ENCODE results near the gene TNS3.
"Not testable (repeated sequence)": the region's sequence is repeated elsewhere in the genome, so short reads cannot be mapped to it uniquely, and the experiment has no call there.

TNS3 gene

GRCh38 chr7:47474211-47474936, 107.5 kb downstream of the TNS3 start:
- Mint-ChIP-seq H3K36me3 (ENCODE audit: insufficient read depth) (no peaks in the 10 kb centered on the region), H3K9me3 (no peaks in the 10 kb centered on the region), H3K27me3 (no peaks in the 10 kb centered on the region), H3K4me1 (ENCODE audit: low read depth in 2 of 2) (no peaks in the 10 kb centered on the region), H3K4me3 (no peak overlapping the region), H3K27ac (no peak overlapping the region)
- ATAC-seq (replicated peaks) (no peak), DNase-seq (no peak)

DNA sequence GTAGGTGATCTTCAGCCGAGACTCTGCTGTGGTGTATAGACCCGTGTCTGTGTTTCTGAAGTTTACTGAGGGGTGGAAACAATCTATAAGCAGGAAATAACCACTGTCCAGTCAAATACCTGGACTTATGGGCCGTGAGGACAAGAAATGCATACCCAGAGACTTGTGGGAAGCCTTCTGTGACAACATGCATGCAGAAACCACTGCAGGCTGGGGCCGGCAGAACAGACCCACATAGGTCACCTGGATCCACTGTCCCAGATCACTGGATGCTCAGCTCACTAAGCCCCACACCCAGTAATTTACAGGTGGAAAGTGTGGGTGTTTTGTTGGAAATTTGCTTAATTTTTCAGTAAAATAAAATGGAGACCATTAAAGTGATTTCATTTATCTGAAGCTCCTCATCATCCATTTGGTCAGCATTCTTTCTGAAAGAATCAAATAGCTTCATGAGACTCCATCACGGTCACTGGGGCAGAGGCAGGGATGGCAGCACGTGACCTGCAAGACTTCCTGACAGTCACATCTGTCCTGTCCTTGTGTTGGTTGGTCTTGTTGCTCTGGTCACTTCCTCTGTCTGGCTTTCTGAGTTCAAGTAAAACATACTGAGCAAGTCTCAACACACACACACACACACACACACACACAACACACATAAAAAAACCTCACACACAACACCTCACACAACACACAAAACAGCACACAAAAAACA, 108.3 kb downstream of the TNS3 start:
- Mint-ChIP-seq H3K27me3 (no peaks in the 10 kb centered on the region), H3K9me3 (no peaks in the 10 kb centered on the region), H3K4me3 (no peak overlapping the region), H3K4me1 (ENCODE audit: low read depth in 2 of 2) (no peaks in the 10 kb centered on the region), H3K36me3 (ENCODE audit: insufficient read depth) (no peaks in the 10 kb centered on the region), H3K27ac (no peak overlapping the region)
- ATAC-seq (replicated peaks) (no peak), DNase-seq (no peak)

DNA sequence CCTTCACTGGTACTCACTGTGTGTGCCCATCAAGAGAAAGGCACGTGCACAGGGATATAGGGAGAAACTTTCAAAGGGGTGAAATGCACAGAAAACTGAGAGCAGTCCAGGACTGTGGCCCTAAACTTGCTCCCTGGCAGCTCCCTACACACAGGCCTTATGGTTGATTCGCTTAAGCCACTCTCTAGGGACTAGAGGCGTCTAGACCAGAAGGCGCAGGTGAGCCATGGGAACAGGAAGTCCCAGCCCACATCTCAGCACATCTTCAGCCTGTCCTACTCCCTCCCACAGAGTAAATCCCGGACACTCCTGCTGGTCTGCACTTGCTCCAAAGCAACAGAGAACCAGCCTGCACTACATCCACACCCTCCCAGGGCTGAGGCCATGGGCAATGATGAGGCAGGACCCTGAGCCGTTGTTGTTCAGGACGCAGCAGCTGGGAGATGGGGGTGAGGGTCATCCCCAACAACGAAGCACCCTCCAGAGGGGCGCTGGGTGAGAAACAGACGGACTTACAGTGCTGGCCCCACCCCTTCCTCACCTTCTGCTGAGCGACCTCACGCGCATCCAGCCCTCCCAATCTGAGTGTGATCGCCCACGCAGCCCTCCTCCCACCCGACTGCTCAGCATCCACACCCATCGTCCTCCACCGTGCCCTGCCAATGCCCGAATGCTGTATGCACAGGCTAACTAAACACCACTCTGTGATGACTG, 109.3 kb downstream of the TNS3 start:
- Mint-ChIP-seq H3K36me3 (ENCODE audit: insufficient read depth) (no peaks in the 10 kb centered on the region), H3K9me3 (no peaks in the 10 kb centered on the region), H3K27me3 (no peaks in the 10 kb centered on the region), H3K27ac (no peak overlapping the region), H3K4me1 (ENCODE audit: low read depth in 2 of 2) (no peaks in the 10 kb centered on the region), H3K4me3 (no peak overlapping the region)
- ATAC-seq (replicated peaks) (no peak), DNase-seq (no peak)

GRCh38 chr7:47471831-47472230, 110.1 kb downstream of the TNS3 start:
- ATAC-seq (replicated peaks) (no peak), DNase-seq (no peak)
- Mint-ChIP-seq H3K4me3 (no peak overlapping the region), H3K27ac (no peak overlapping the region), H3K4me1 (ENCODE audit: low read depth in 2 of 2) (no peaks in the 10 kb centered on the region), H3K9me3 (no peaks in the 10 kb centered on the region), H3K36me3 (ENCODE audit: insufficient read depth) (no peaks in the 10 kb centered on the region), H3K27me3 (no peaks in the 10 kb centered on the region)

GRCh38 chr7:47471358-47471703, 110.6 kb downstream of the TNS3 start:
- Mint-ChIP-seq H3K9me3 (no peaks in the 10 kb centered on the region), H3K36me3 (ENCODE audit: insufficient read depth) (no peaks in the 10 kb centered on the region), H3K4me1 (ENCODE audit: low read depth in 2 of 2) (no peaks in the 10 kb centered on the region), H3K4me3 (no peak overlapping the region), H3K27me3 (no peaks in the 10 kb centered on the region), H3K27ac (no peak overlapping the region)
- no peak for DNase-seq
- ATAC-seq (replicated peaks): no peak

- H3K4me1 Mint-ChIP-seq (ENCODE audit: low read depth in 2 of 2): no peaks in the 10 kb centered on the region
- H3K27me3 Mint-ChIP-seq: no peaks in the 10 kb centered on the region
- DNase-seq (no peak), ATAC-seq (replicated peaks) (no peak)
- no peaks in the 10 kb centered on the region for H3K9me3 Mint-ChIP-seq
- H3K4me3 Mint-ChIP-seq: no peak overlapping the region
- no peaks in the 10 kb centered on the region for H3K36me3 Mint-ChIP-seq (ENCODE audit: insufficient read depth)
- no peak overlapping the region for H3K27ac Mint-ChIP-seq
Observed at GRCh38 chr7:47470567-47471357, 111.1 kb downstream of the TNS3 start.

DNA sequence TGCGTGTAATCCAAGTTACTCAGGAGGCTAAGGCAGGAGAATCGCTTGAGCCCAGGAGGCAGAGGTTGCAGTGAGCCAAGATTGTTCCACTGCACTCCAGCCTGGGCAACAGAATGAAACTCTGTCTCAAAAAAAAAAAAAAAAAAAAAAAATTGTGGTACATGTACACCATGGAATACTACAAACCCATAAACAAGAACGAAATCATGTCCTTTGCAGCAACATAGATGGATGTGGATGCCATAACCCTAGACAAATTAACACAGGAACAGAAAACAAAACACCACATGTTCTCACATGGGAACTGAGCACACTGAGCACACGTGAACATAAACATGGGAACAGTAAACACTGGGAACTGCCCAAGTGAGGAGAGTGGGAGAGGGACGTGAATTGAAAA, 112.1 kb downstream of the TNS3 start:
- H3K4me3 Mint-ChIP-seq; H3K4me1 Mint-ChIP-seq (ENCODE audit: low read depth in 2 of 2); H3K27me3 Mint-ChIP-seq; H3K9me3 Mint-ChIP-seq; DNase-seq; ATAC-seq (replicated peaks); H3K36me3 Mint-ChIP-seq (ENCODE audit: insufficient read depth); H3K27ac Mint-ChIP-seq: not testable (repeated sequence)

DNA sequence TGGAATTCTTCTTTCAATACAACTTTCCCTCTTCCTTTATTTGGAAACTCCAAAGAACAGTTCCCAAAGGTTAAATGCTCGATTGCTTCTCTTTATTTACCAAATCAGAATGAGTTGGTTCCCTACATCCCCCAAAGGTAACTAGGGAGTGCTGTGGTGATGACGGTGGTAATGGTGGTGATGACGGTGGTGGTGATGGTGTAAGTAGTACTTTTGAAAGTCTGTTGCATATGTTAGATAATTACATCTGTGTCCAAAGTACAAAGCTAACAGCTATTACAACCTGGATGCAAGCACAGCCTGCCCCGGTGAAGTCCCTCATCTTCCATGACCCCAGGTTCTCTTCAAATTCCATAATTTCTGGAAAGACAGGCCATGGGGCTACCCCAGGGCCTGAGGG, 115.1 kb downstream of the TNS3 start:
- Mint-ChIP-seq H3K36me3 (ENCODE audit: insufficient read depth) (no peaks in the 10 kb centered on the region), H3K27ac (no peak overlapping the region), H3K27me3 (no peaks in the 10 kb centered on the region), H3K4me3 (no peak overlapping the region), H3K4me1 (ENCODE audit: low read depth in 2 of 2) (no peaks in the 10 kb centered on the region), H3K9me3 (no peaks in the 10 kb centered on the region)
- DNase-seq: no peak
- no peak for ATAC-seq (replicated peaks)

DNA sequence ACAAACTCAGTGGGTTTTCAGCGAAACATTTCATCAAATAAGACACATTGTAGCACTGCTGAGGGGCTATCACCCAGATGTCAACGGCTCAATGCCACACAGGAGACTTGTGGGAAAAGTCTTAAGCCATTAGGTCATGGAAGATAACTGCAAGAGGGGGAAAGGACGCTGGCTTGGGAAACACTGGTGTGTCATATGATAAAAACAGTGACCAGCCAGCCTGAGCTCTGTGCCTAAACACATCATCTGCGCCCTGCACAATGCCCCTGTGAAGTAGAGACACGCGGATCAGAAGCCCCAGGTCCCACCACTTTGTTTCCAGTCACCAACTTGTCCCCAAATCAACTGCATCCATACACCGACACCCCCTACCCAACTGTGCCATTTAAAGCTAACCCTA, 116.7 kb downstream of the TNS3 start:
- H3K4me3 Mint-ChIP-seq: no peak overlapping the region
- H3K9me3 Mint-ChIP-seq: no peaks in the 10 kb centered on the region
- DNase-seq: no peak
- no peaks in the 10 kb centered on the region for H3K4me1 Mint-ChIP-seq (ENCODE audit: low read depth in 2 of 2)
- no peaks in the 10 kb centered on the region for H3K27me3 Mint-ChIP-seq
- no peaks in the 10 kb centered on the region for H3K36me3 Mint-ChIP-seq (ENCODE audit: insufficient read depth)
- ATAC-seq (replicated peaks): no peak
- no peak overlapping the region for H3K27ac Mint-ChIP-seq

DNA sequence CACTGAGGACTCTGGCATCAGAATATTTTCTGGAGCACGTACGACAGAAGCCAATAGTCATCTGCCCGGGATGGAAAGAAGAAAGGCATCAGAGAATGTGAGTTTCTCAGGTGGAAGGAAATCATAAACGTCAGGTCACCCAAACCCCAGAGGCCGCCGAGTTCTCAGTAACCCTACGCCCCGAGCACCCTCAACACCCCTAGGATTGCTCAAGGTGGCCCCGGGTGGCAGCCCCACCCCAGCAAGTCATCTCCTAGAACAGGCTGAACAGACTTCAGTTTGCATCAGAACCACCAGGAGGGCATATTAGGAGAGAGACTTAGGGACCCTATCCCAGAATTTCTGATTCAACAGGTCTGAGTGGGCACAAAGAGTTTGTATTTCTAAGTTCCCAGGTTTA, 117.6 kb downstream of the TNS3 start:
- Mint-ChIP-seq H3K27me3 (no peaks in the 10 kb centered on the region), H3K4me1 (ENCODE audit: low read depth in 2 of 2) (no peaks in the 10 kb centered on the region), H3K4me3 (no peak overlapping the region), H3K27ac (no peak overlapping the region), H3K36me3 (ENCODE audit: insufficient read depth) (no peaks in the 10 kb centered on the region), H3K9me3 (no peaks in the 10 kb centered on the region)
- no peak for DNase-seq
- no peak for ATAC-seq (replicated peaks)

DNA sequence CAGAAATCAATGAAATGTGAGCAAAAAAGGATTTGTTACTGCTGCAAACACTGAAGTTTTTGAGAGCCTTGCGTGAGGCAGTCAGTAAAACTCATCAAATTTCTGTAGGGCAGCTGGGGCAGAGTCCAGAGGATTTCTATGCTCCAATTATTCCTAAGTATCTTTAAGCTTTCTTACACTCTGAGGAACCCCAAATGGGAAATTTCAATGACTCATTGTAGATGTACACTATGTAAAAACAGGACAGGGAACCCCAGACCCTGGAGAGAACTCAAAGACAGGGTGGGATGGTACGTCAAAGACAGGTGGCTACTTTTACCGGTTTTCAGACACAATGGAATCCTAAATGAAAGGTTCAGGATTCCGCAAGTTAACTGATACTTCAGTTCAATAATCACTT, 120.2 kb downstream of the TNS3 start:
- Mint-ChIP-seq H3K27me3 (no peaks in the 10 kb centered on the region), H3K9me3 (no peaks in the 10 kb centered on the region), H3K4me3 (no peak overlapping the region), H3K36me3 (ENCODE audit: insufficient read depth) (no peaks in the 10 kb centered on the region), H3K27ac (no peak overlapping the region), H3K4me1 (ENCODE audit: low read depth in 2 of 2) (no peaks in the 10 kb centered on the region)
- ATAC-seq (replicated peaks) (no peak), DNase-seq (no peak)

DNA sequence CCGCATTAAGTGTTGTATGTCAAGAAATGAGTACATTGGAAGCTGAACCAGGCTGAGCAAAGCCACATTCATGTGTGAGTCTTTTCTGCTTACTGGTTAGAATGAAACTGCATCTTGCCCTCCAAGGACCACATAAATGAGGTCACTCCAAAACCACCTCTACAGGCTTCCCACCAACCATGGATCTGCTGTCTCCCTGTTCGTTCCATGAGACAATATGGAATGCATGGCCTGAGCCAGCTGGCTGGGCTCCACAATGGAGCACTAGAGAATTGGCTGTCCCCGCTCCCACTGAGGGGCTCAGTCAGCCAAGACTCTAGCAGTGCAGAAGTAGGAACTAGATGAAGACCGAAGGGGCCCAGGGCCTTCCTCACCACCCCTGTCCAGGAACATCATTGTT, 120.8 kb downstream of the TNS3 start:
- Mint-ChIP-seq H3K4me1 (ENCODE audit: low read depth in 2 of 2) (no peaks in the 10 kb centered on the region), H3K36me3 (ENCODE audit: insufficient read depth) (no peaks in the 10 kb centered on the region), H3K27ac (no peak overlapping the region), H3K4me3 (no peak overlapping the region), H3K27me3 (no peaks in the 10 kb centered on the region), H3K9me3 (no peaks in the 10 kb centered on the region)
- DNase-seq (no peak), ATAC-seq (replicated peaks) (no peak)

DNA sequence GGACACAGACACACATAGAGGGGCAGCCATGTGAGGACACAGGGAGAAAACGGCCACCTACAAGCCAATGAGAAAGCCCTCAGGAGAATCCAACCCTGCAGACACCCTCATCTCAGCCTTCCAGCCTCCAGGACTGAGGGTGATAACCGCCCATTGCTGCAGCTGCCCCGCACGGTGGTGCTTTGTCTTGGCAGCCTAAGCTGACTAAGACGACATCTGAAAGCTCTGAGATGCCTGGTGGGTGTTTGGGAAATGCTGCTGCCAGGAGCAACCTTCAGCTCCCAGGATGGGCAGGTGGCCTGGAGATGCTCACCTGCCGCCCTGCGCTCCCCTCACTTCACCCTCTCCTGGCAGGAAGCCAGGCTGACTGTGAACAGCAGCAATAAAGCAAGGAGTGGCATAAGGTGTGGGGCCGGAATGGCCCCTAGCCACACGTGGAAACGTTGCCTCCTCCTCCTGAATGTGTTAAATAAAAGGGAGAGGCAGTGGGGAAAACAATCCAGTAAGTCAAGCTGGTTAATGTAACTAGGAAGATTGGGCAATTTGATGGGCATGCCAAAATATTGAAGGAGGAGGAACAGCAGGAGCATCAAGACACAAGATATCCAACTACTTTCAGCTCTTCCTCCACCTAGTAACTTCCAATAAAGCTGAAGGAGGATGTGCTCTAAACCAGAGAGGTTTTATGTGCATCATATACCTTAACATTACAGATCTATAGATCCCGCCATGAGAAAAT, 121.5 kb downstream of the TNS3 start:
- H3K4me1 Mint-ChIP-seq (ENCODE audit: low read depth in 2 of 2): no peaks in the 10 kb centered on the region

More for the DNA sequence above, 121.5 kb downstream of the TNS3 start:
- Mint-ChIP-seq H3K4me3 (no peak overlapping the region), H3K27ac (no peak overlapping the region), H3K36me3 (ENCODE audit: insufficient read depth) (no peaks in the 10 kb centered on the region), H3K9me3 (no peaks in the 10 kb centered on the region), H3K27me3 (no peaks in the 10 kb centered on the region)
- DNase-seq (no peak), ATAC-seq (replicated peaks) (no peak)
